Skin epidermis (tissue), 12 donors: Measurements from ENCODE around the gene PIEZO2.

Experiments
- H3K27ac ChIP-seq, 21 experiments: fragments of 200-600 bp; sonication (generic) in 11 of 21; one replicate each; pipeline ENCODE4 v1.5.0; 2020; ENCODE audit warnings: mild to moderate bottlenecking in 3 of 21, inconsistent platforms in 2 of 21, moderate library complexity in 2 of 21
- H3K4me3 ChIP-seq, 7 experiments: fragments of 200-600 bp; sonication (generic) in 2 of 7; one replicate each; pipeline ENCODE4 v1.5.0; 2020; ENCODE audit warnings: inconsistent platforms in 2 of 7, mild to moderate bottlenecking in 2 of 7, moderate library complexity in 1 of 7

Gene PIEZO2

DNA sequence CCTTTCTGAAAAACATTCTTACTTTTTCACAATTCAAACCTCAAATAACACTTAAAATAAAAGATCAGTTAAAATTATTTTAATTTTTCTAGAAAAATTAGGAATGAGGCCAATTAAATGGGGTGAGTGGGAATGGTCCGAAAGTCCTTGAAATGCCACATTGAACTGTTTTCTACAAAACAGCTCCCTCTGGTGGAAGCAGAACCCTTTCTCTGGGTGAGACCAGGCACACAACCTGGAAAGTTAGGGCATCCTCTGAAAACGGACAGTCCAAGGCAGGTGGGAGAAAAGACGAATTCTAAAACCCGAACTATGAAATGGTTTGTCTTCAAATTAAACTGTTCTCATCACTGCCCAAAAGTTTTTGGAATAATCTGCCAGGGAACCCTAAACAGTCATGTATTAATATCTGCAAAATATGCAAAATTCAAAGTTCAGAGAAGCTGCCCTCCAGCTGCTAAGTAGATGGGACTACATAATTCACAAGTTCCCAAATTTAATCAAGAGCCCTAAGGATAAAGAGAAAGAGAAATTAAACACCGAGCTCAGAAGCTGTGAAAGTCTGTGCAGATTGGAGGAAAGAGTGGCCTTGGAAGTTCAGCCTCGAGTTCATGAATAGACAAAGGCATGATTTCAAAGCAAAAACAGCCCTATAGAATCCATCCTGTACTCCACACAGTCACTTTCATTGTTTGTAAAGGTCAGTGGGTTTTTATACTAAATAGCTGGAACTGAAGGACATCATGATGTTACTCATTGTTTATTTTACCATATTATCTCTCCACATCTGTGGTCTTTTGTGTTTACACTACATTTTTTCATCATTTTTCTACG is 108.3 kb downstream of the PIEZO2 start:
- Histone ChIP-seq H3K27ac (no peak overlapping the region), H3K4me3 (no peak overlapping the region)

DNA sequence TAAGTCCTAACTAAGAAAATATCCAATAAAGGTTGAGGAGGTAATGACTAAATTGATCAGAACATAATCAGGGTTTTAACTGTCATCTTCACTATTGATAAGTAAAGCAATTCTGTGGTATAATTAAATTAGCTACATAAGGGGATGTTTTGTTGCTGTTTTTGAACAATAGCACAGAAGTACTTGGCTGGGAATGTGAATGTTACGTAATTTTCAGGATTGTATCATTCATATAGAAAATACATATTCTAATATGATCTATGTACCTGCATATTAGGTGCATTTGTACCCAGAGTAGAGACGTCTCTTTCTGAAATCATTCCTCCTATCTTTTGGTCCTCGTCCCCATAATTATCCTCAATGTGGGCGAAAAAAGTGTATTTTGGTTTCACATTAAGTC is 109.0 kb downstream of the PIEZO2 start:
- H3K4me3 ChIP-seq: no peak overlapping the region
- no peak overlapping the region for H3K27ac ChIP-seq

DNA sequence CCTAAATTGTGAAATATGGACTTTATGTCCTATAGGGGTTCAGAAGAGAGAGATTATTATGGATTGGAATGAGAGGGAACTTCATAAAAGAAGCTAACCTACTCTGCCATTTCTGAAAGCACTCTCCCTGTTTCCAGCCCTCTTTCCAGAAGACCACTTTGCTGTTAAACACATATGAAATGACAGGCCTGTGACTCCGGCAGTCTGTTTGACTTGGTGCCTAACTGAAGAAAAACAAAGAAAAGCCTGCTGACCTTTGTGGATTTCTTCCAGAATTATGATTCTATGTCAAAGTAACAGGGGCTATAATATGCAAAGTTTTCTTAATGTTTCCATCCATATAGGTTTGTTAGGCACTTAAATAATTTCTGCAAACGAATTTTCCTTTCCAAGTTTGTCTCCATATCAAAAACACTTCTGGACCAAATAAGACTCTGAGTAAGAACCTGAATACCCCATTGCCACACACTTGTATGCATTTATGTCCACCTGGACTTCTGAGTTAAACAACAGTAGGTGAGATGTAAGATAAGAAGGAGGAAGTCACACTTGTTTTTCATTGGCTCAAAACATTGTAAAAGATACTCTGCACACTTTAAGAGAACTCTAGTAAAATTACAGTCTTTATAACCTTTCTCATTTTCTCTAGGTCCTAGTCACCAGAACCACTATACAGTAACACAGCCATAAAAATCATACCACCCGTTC is 111.7 kb downstream of the PIEZO2 start:
- Histone ChIP-seq H3K27ac (no peak overlapping the region), H3K4me3 (no peak overlapping the region)

DNA sequence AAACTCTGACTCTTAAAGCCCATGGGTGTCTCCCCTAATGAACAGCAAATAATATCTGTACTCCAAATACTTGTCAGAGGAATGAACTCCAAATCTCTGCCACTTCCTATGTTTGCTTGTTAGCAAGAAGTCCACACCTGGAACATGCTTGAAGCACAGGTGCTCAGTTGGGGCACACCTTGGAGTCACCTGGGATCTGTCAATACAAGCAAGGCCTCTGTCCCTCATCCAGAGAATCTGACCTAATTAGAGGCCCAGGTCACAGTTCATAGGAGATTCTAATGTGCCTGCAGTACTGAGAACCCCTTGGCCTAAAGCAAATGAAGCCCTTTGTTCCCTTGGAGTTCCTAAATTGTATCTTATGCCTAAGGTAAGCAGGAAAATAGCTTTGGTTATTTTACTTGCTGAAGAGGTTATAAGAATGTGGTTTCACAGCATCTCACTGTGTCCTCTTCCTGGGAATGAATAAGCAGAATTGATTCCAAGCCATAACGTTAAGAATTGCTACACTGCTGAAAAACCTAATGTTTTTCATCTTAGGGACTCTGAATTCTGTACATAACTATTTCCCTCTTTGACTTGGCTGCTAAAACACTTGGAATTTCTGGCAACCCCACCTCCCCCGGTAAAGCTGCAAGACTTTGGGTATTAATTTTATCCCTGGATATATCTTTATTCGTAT is 113.4 kb downstream of the PIEZO2 start:
- H3K4me3 ChIP-seq: no peak overlapping the region

DNA sequence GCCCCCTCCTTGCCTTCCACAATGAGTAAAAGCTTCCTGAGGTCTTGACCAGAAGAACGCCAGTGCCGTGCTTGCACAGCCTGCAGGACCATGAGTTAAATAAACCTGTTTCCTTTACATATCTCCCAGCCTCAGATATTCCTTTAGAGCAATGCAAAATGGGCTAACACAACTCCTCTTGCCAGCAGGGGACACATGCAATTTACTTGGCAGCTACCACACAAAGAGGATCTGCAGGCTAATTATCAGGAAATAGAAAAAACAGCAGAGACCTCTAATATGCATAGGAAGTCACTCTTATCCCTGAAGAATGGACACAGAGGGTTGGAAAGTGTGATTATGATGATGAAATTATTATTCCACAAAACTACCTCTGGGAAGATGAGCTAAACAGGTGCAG is 114.0 kb downstream of the PIEZO2 start:
- Histone ChIP-seq H3K27ac (no peak overlapping the region), H3K4me3 (no peak overlapping the region)

More for the DNA sequence above, 113.4 kb downstream of the PIEZO2 start:
- H3K27ac ChIP-seq: no peak overlapping the region

DNA sequence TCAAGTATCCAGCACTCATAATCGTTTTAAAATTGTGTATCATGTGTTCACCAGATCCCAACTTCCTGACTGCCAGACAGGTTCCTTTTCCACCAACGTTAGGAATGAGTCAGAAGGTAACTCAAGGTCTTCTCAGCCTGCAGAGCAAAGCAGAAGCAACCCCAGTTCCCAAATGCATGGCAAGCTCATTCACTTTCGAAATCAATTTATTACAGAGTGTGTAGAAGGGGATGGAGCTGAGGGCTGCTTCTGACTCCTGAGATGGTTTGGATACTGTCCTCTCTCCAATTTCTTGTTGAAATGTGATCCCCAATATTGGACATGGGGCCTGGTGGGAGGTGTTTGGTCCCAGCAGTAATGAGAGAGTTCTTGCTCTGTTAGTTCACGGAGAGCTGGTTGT is 114.5 kb downstream of the PIEZO2 start:
- Histone ChIP-seq H3K27ac (no peak overlapping the region), H3K4me3 (no peak overlapping the region)

DNA sequence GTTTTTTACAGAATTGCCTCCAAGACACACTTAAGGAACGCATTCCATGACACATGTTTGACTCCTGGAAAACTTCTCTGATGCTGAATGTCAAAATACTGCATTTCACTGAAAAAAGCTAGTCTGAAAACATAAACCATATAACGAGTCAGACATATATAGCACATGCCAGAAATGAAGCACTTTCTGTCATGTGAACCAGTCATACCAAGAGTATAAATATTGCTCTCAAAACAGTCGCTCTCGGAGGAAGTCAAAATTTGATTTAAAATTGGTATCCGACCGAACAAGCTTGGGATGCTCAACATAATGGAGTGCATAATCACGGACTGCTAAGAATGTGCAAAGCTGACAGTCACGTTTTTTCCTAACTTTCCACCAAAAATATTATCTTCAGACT is 115.9 kb downstream of the PIEZO2 start:
- Histone ChIP-seq H3K4me3 (no peak overlapping the region), H3K27ac (no peak overlapping the region)

DNA sequence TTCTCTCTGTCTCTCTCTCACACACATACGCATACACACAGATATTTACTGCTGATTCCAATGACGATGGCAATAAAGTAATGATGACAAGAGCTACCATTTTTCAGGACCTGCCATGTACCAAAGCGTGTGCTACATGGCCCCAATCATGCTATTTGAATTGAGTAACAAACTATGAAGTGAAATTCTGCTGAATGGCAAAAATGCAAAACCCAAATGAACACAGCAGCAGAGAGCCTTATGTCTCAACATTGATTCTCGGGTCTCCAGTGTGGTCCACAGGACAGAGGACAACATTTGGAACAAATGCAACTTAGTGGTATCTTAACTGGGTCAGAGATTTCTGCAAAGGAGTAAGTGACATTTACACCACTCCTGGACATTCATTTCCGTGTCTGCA is 117.4 kb downstream of the PIEZO2 start:
- Histone ChIP-seq H3K27ac (no peak overlapping the region), H3K4me3 (no peak overlapping the region)

DNA sequence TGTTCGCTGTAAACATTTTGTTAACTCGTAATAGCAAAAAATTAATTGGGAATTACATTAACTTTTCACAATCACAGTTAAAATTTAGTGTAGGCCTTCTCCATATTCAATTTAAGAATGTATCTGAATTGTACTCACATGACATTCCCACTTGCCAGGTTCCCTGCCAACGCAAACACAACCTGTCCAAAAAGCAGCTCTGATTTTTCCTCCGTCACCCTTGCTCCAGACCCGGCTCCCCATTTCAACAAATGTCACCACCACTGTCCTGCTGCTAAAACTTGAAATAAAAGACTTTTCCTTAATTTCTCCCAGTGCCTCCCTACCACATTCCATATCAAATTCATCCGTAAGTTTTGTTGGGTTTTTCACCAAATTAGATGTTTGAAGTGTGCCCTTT is 120.3 kb downstream of the PIEZO2 start:
- H3K27ac ChIP-seq: no peak overlapping the region
- H3K4me3 ChIP-seq: no peak overlapping the region

DNA sequence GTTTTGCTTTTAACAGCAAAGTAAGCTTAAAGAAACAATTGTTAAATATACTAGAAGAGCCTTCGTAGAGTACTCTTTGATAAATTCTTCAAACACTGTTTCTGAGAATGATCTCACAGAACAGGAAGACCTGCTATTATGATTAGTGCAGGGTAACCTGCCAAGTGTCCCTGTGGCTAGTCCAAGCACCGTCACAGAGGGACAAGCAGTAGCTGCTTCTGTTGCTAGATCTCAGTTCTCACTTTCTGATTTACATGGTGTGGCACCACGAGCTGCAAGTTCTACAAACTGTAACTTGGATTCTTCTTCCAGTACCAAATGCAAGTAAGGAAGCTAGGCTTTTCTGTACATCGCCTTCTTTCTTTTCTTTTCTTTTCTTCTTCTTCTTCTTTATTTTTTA is 121.5 kb downstream of the PIEZO2 start:
- Histone ChIP-seq H3K27ac (no peak overlapping the region), H3K4me3 (no peak overlapping the region)

DNA sequence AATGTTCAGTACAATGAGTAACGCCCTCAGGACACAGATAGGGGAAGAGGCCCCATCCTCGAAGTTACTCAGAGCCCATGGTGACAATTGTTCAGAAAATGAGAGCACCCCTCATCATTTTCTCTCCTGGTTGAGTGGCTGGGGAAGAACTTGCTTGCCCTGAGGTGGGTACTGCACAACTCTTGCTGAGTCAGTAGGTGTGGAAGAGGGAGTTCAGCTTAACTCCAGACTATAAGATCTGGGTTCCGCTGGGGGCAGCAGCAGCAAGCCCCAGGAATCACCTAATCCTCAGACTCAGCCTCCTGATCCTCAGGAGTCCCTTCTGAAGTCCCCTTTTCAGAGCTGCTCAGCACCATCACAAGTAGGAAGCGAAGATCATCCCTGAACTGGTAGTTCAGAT is 123.7 kb downstream of the PIEZO2 start:
- Histone ChIP-seq H3K27ac (no peak overlapping the region), H3K4me3 (no peak overlapping the region)

DNA sequence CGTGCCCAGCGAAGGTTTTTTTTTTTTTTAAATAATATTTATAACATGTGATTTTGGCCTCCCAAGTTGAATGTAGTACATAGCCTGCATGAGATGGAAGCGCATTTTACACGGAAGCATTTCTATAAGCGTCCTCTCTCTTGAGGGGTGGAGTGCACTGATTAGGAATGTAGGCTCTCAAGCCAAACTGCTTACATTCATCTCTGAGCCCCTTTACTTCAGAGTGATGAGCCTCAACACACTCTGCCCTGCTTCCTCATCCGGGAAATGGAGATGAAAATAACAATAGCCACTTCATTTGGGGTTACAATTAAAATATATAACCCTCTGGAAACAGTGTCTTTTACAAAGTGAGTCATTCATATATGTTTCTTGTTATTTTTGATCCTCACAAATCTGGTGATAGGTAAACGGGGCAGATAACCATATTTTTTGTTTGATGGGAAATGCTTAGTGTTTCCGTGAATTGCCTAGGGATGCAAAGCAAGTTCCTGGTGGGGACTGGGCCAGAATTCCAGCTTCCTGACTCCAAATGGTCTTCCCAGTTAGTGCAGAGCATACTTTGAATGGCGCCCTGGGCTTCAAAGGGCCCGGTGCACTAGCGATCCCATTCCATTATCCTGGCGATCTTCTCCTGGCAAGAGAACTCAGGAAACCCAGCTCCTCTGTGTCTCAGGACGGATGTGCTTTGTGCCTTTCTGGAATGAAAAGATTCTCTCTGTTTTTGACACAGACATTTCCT is 124.3 kb downstream of the PIEZO2 start:
- H3K4me3 ChIP-seq: no peak overlapping the region
- H3K27ac ChIP-seq: no peak overlapping the region

GRCh38 chr18:11021477-11021876 is 127.9 kb downstream of the PIEZO2 start:
- H3K27ac ChIP-seq: no peak overlapping the region
- no peak overlapping the region for H3K4me3 ChIP-seq

GRCh38 chr18:11020877-11021414 is 128.4 kb downstream of the PIEZO2 start:
- H3K4me3 ChIP-seq: no peak overlapping the region
- H3K27ac ChIP-seq: no peak overlapping the region

DNA sequence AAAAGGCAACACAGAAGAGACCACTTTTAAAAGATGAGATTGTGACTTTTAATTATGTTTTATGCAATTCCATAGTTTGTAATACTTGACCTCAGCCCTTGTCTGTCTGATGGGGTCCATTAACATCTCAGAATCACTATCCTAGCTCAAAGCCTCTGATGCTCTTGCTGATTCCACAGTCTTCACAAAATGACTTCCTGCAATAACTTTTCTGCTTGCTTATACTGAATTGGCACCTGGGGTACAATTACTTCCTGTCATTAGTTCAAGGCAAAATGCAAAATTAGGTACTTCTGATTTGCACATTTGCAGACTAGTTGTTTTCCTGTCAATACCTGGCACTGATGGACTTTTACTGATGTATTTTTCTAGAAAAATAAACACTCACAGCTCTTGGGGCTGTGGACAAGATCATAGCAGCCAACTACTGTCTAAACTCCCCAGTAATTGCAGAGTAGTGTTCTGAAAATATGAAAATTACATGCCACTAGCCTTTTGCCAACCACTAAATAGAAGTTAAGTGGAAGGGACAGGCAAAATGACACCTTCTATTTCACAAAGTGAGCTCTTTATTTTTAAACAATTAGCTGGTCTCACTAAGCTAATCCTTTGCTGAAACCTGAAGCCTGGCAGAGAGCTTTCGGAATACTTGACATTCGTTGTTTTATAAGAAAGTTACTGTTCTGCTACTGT is 129.1 kb downstream of the PIEZO2 start:
- Histone ChIP-seq H3K4me3 (no peak overlapping the region), H3K27ac (no peak overlapping the region)

DNA sequence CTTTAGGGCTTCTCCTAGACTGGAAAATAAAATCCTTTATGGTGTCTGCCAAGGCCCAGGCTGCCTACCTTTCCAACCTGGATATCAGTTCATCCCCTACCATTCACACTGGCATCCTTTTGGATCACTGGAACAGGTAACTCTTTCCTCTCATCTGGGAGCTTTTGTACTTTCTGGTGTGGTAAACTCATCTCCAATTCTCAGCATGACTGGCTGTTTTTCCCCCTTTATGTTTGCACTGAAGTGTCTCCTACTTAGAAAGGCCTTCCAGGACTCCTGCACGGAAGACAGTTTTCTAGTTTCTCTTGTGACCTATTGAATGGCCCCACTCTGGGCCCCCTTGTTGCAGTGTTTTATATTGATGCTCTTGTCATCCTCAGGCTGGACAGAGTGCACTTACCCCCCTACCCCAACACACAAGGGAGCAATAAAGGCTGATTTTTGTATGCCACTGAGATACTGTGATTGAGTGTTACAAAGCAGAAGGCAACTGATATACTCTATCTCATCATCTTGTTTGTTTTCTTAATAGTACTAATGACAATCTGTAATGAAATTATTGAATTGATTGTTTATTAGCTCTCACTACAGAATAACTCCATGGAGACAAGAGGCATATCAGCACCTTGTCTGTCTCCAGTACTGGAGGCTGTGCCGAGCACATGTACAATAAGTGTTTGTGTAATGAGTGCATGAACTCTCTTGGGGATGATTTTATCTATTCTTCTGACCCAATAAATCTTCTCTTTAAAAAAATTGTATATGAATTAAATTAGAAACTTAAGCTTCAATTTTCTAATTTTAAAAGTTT is 129.9 kb downstream of the PIEZO2 start:
- Histone ChIP-seq H3K27ac (no peak overlapping the region), H3K4me3 (no peak overlapping the region)

DNA sequence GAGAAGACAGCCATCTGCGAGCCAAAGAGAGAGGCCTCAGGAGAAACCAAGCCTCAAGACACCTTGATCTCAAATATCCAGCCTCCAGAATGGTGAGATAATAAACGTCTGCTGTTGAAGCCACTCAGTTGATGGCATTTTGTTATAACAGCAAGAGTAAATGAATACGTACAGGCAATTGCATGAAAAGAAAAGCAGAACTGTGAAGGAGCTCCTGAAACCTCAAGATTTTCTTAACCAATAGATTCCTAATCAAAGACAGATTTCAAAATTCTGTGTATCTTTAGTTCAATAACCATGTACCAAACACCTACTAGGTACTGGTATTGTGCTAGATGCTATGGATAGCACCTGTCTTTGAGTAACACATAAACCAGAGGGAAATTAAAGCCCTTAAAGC is 139.5 kb downstream of the PIEZO2 start:
- no peak overlapping the region for H3K27ac ChIP-seq
- no peak overlapping the region for H3K4me3 ChIP-seq

- no peak overlapping the region for H3K27ac ChIP-seq
- no peak overlapping the region for H3K4me3 ChIP-seq
Observed at GRCh38 chr18:11009147-11009546, 140.2 kb downstream of the PIEZO2 start.

GRCh38 chr18:11008505-11008904 is 140.9 kb downstream of the PIEZO2 start:
- H3K27ac ChIP-seq: no peak overlapping the region
- H3K4me3 ChIP-seq: no peak overlapping the region
